Measurements from ENCODE around the gene LRRC3B. TPM values are rescaled to one million over a fixed set of nuclear protein-coding genes. Genes with fewer than 3 reads are reported as not detected.

Gene LRRC3B
- polyA plus RNA-seq, 3 donors = not detected

- Mint-ChIP-seq H3K9me3 (peaks cover 0 to 20% (median 12%) of the 10 kb centered on the region in 7 donors), H3K4me1 (no peaks in the 10 kb centered on the region), H3K4me3 (peak overlapping the region in 1 of 2 donors; percentile 52), H3K27me3 (ENCODE audit: low read depth in 3 of 3) (peaks cover 33 to 41% (median 35%) of the 10 kb centered on the region in 3 donors), H3K27ac (no peak overlapping the region), H3K36me3 (no peaks in the 10 kb centered on the region)
- H3K4me1 ChIP-seq (ENCODE audit: control insufficient read depth in 1 of 2, insufficient read depth in 2 of 2, low read length in 2 of 2) = no peaks in the 10 kb centered on the region
- H2AFZ ChIP-seq (ENCODE audit: insufficient read depth, low read depth, low read length, poor library complexity, severe bottlenecking) = no peak overlapping the region
- peaks cover 19 to 43% of the 10 kb centered on the region in 2 donors for H3K27me3 ChIP-seq (ENCODE audit: control insufficient read depth in 2 of 2, insufficient read depth in 2 of 2, low read length in 2 of 2)
- no peaks in the 10 kb centered on the region for H3K36me3 ChIP-seq (replicated peaks in 1 of 2; ENCODE audit: control insufficient read depth in 1 of 2, insufficient read depth in 2 of 2, low read length in 2 of 2)
- no peaks in the 10 kb centered on the region for H3K79me2 ChIP-seq (ENCODE audit: insufficient read depth, low read length)
- no peak for TF ChIP-seq CTCF (IDR thresholded peaks at IDR 0.05)
- no peak overlapping the region for H3K4me3 ChIP-seq (replicated peaks in 1 of 3; ENCODE audit: low read depth in 2 of 3, low read length in 3 of 3)
- WGBS (ENCODE audit: insufficient coverage) = under 1% methylated on average over 23 of the region's 33 CpGs
- peaks cover 0 to 19% of the 10 kb centered on the region in 2 donors for H3K9me3 ChIP-seq (replicated peaks in 1 of 2; ENCODE audit: control insufficient read depth in 1 of 2, insufficient read depth in 1 of 2, low read length in 2 of 2)
- H3K27ac ChIP-seq (ENCODE audit: low read depth in 1 of 2, low read length in 2 of 2) = no peak overlapping the region
- no peak for DNase-seq
- H4K20me1 ChIP-seq (ENCODE audit: insufficient read depth, low read length) = no peaks in the 10 kb centered on the region
- H3K4me2 ChIP-seq (replicated peaks; ENCODE audit: extremely low read depth, low read length, poor library complexity, severe bottlenecking) = no peak overlapping the region
- intact Hi-C loops (cut with micrococcal nuclease) = no loop called here
- H3K9ac ChIP-seq (ENCODE audit: insufficient read depth, low read length, poor library complexity, severe bottlenecking) = no peak overlapping the region
Observed at GRCh38 chr3:26623419-26624208, 1.0 kb downstream of the LRRC3B start.

GRCh38 chr3:26624209-26624765 lies 1.7 kb downstream of the LRRC3B start:
- no peak overlapping the region for H2AFZ ChIP-seq (ENCODE audit: insufficient read depth, low read depth, low read length, poor library complexity, severe bottlenecking)
- no peak for DNase-seq
- intact Hi-C loops (cut with micrococcal nuclease) = no loop called here
- H3K4me1 ChIP-seq (ENCODE audit: control insufficient read depth in 1 of 2, insufficient read depth in 2 of 2, low read length in 2 of 2) = no peaks in the 10 kb centered on the region
- no peak for TF ChIP-seq CTCF (IDR thresholded peaks at IDR 0.05)
- whole genome bisulfite sequencing (ENCODE audit: insufficient coverage) = 3% methylated on average over 7 of the region's 28 CpGs
- H3K9me3 ChIP-seq (replicated peaks in 1 of 2; ENCODE audit: control insufficient read depth in 1 of 2, insufficient read depth in 1 of 2, low read length in 2 of 2) = peaks cover 0 to 19% of the 10 kb centered on the region in 2 donors
- no peaks in the 10 kb centered on the region for H3K36me3 Mint-ChIP-seq
- H3K36me3 ChIP-seq (replicated peaks in 1 of 2; ENCODE audit: control insufficient read depth in 1 of 2, insufficient read depth in 2 of 2, low read length in 2 of 2) = no peaks in the 10 kb centered on the region
- H3K4me3 ChIP-seq (replicated peaks in 1 of 3; ENCODE audit: low read depth in 2 of 3, low read length in 3 of 3) = no peak overlapping the region
- H3K27me3 Mint-ChIP-seq (ENCODE audit: low read depth in 3 of 3) = peaks cover 33 to 41% (median 35%) of the 10 kb centered on the region in 3 donors
- peaks cover 19 to 43% of the 10 kb centered on the region in 2 donors for H3K27me3 ChIP-seq (ENCODE audit: control insufficient read depth in 2 of 2, insufficient read depth in 2 of 2, low read length in 2 of 2)
- H3K79me2 ChIP-seq (ENCODE audit: insufficient read depth, low read length) = no peaks in the 10 kb centered on the region
- no peak overlapping the region for H3K9ac ChIP-seq (ENCODE audit: insufficient read depth, low read length, poor library complexity, severe bottlenecking)
- no peak overlapping the region for H3K4me2 ChIP-seq (replicated peaks; ENCODE audit: extremely low read depth, low read length, poor library complexity, severe bottlenecking)
- no peaks in the 10 kb centered on the region for H4K20me1 ChIP-seq (ENCODE audit: insufficient read depth, low read length)
- H3K27ac ChIP-seq (ENCODE audit: low read depth in 1 of 2, low read length in 2 of 2) = no peak overlapping the region
- no peak overlapping the region for H3K27ac Mint-ChIP-seq
- no peaks in the 10 kb centered on the region for H3K4me1 Mint-ChIP-seq
- H3K4me3 Mint-ChIP-seq = peak overlapping the region in 1 of 2 donors; percentile 52
- H3K9me3 Mint-ChIP-seq = peaks cover 0 to 20% (median 12%) of the 10 kb centered on the region in 7 donors
